HG03354 (cell line): Measurements from ENCODE around the gene C10orf53.

Source experiments
- ATAC-seq: cut with Tn5 transposase; IDR thresholded peaks from one replicate; pipeline ENCODE4 v1.9.1; 2021; ENCODE audit warnings: mild to moderate bottlenecking; ENCODE audit not compliant: unreplicated experiment, poor library complexity, severe bottlenecking

Gene C10orf53

GRCh38 chr10:49651917-49652316 lies 27.5 kb upstream of the C10orf53 start:
- no peak for ATAC-seq

GRCh38 chr10:49652421-49653272 lies 26.8 kb upstream of the C10orf53 start:
- ATAC-seq, result no peak

- no peak for ATAC-seq
Measured at GRCh38 chr10:49653273-49653929, 26.1 kb upstream of the C10orf53 start.

- ATAC-seq, result no peak
Measured at GRCh38 chr10:49654036-49654693, 25.3 kb upstream of the C10orf53 start.

GRCh38 chr10:49655099-49655498 lies 24.4 kb upstream of the C10orf53 start:
- ATAC-seq, result no peak

GRCh38 chr10:49656845-49657493 lies 22.5 kb upstream of the C10orf53 start:
- no peak for ATAC-seq

- ATAC-seq, result no peak
Measured at GRCh38 chr10:49657606-49658005, 21.8 kb upstream of the C10orf53 start.

GRCh38 chr10:49661140-49661856 lies 18.2 kb upstream of the C10orf53 start:
- ATAC-seq, result no peak

- no peak for ATAC-seq
Measured at GRCh38 chr10:49662169-49662830, 17.2 kb upstream of the C10orf53 start.

- no peak for ATAC-seq
Measured at GRCh38 chr10:49663596-49663995, 15.9 kb upstream of the C10orf53 start.

GRCh38 chr10:49664006-49664841 lies 15.2 kb upstream of the C10orf53 start:
- ATAC-seq, result no peak

GRCh38 chr10:49664842-49665355 lies 14.6 kb upstream of the C10orf53 start:
- ATAC-seq, result no peak

- no peak for ATAC-seq
Measured at GRCh38 chr10:49666054-49666615, 13.3 kb upstream of the C10orf53 start.

GRCh38 chr10:49666685-49667084 lies 12.8 kb upstream of the C10orf53 start:
- ATAC-seq, result no peak

GRCh38 chr10:49667991-49668390 lies 11.5 kb upstream of the C10orf53 start:
- ATAC-seq, result no peak

GRCh38 chr10:49668684-49669083 lies 10.8 kb upstream of the C10orf53 start:
- ATAC-seq, result no peak

GRCh38 chr10:49678827-49679479 lies 498 bp upstream of the C10orf53 start:
- ATAC-seq, result no peak
